ENCODE measurements around the gene HAPLN2. TPM values are rescaled to one million over a fixed set of nuclear protein-coding genes. Genes with fewer than 3 reads are reported as not detected.
A peak's percentile ranks its signal among the peaks of the same experiment; 100 is the strongest.

HAPLN2 gene
- total RNA-seq, 4 donors from 2014 or later, result 0.55 to 1.9 TPM; not detected in 2

- 58% methylated on average over 3 of the region's 3 CpGs; no CpG with 5 or more reads in 1 of the 2 donors for WGBS, 2 donors (ENCODE audit: low coverage in 1 of 2)
- no peak for TF ChIP-seq CTCF (IDR thresholded peaks at IDR 0.05)
- no peak for TF ChIP-seq POLR2A (IDR thresholded peaks at IDR 0.05)
- no peak for TF ChIP-seq EP300 (IDR thresholded peaks at IDR 0.05; ENCODE audit: low read depth)
- no peak for TF ChIP-seq POLR2AphosphoS5 (IDR thresholded peaks at IDR 0.05)
- Histone ChIP-seq H3K27me3 (peaks cover 89% of the 10 kb centered on the region), H3K36me3 (no peaks in the 10 kb centered on the region), H3K4me3 (no peak overlapping the region), H3K4me1 (no peaks in the 10 kb centered on the region), H3K9me3 (no peaks in the 10 kb centered on the region), H3K27ac (no peak overlapping the region)
- in situ Hi-C loops (cut with MboI; ENCODE audit: low pct_ligation_motif_present in 1 of 4, low pct_unique_long_range_greater_than_20kb in 1 of 4, low sequenced_read_pairs in 3 of 4) (no loop called here), intact Hi-C loops (cut with DNase I; ENCODE audit: low total_unique reads) (no loop called here)
- no peak for DNase-seq
These were observed 13.1 kb downstream of the HAPLN2 start for GRCh38 chr1:156632355-156632754.

- in situ Hi-C loops (cut with MboI; ENCODE audit: low pct_ligation_motif_present in 1 of 4, low pct_unique_long_range_greater_than_20kb in 1 of 4, low sequenced_read_pairs in 3 of 4) (no loop called here), intact Hi-C loops (cut with DNase I; ENCODE audit: low total_unique reads) (no loop called here)
- Histone ChIP-seq H3K4me1 (peaks cover 5 to 12% (median 10%) of the 10 kb centered on the region in 4 donors), H3K9me3 (no peaks in the 10 kb centered on the region), H3K27me3 (peaks cover 88% of the 10 kb centered on the region), H3K36me3 (no peaks in the 10 kb centered on the region), H3K27ac (no peak overlapping the region), H3K4me3 (no peak overlapping the region)
- no peak for DNase-seq
- WGBS, 2 donors (ENCODE audit: low coverage in 1 of 2), result 0 to 57% methylated on average over 1 to 8 of the region's 8 CpGs
- TF ChIP-seq POLR2A (IDR thresholded peaks at IDR 0.05), result no peak
- TF ChIP-seq CTCF (IDR thresholded peaks at IDR 0.05), result no peak
- no peak for TF ChIP-seq EP300 (IDR thresholded peaks at IDR 0.05; ENCODE audit: low read depth)
- no peak for TF ChIP-seq POLR2AphosphoS5 (IDR thresholded peaks at IDR 0.05)
These were observed 19.2 kb downstream of the HAPLN2 start for GRCh38 chr1:156638189-156638985.

GRCh38 chr1:156639601-156640101, 20.4 kb downstream of the HAPLN2 start:
- Histone ChIP-seq H3K36me3 (no peaks in the 10 kb centered on the region), H3K4me1 (peaks cover 5 to 12% (median 10%) of the 10 kb centered on the region in 4 donors), H3K27ac (no peak overlapping the region), H3K4me3 (no peak overlapping the region), H3K9me3 (no peaks in the 10 kb centered on the region), H3K27me3 (peaks cover 85% of the 10 kb centered on the region)
- intact Hi-C loops (cut with DNase I; ENCODE audit: low total_unique reads) (no loop called here), in situ Hi-C loops (cut with MboI; ENCODE audit: low pct_ligation_motif_present in 1 of 4, low pct_unique_long_range_greater_than_20kb in 1 of 4, low sequenced_read_pairs in 3 of 4) (no loop called here)
- no peak for DNase-seq
- TF ChIP-seq EP300 (IDR thresholded peaks at IDR 0.05; ENCODE audit: low read depth), result no peak
- TF ChIP-seq CTCF (IDR thresholded peaks at IDR 0.05), result no peak
- TF ChIP-seq POLR2AphosphoS5 (IDR thresholded peaks at IDR 0.05), result no peak
- no peak for TF ChIP-seq POLR2A (IDR thresholded peaks at IDR 0.05)
- WGBS, 2 donors (ENCODE audit: low coverage in 1 of 2), result 40 to 43% methylated on average over 1 to 6 of the region's 6 CpGs

GRCh38 chr1:156640842-156641706, 21.9 kb downstream of the HAPLN2 start:
- intact Hi-C loops (cut with DNase I; ENCODE audit: low total_unique reads), result no loop called here
- in situ Hi-C loops (cut with MboI; ENCODE audit: low pct_ligation_motif_present in 1 of 4, low pct_unique_long_range_greater_than_20kb in 1 of 4, low sequenced_read_pairs in 3 of 4), result no loop called here
- DNase-seq, result no peak
- H3K4me3 ChIP-seq, result peak overlapping the region in 1 of 4 donors; percentile 40
- peaks cover 5 to 12% (median 10%) of the 10 kb centered on the region in 4 donors for H3K4me1 ChIP-seq
- H3K36me3 ChIP-seq, result no peaks in the 10 kb centered on the region
- no peak for TF ChIP-seq EP300 (IDR thresholded peaks at IDR 0.05; ENCODE audit: low read depth)
- WGBS, 2 donors (ENCODE audit: low coverage in 1 of 2), result 40 to 46% methylated on average over 1 to 6 of the region's 6 CpGs
- H3K9me3 ChIP-seq, result no peaks in the 10 kb centered on the region
- peaks cover 86% of the 10 kb centered on the region for H3K27me3 ChIP-seq
- no peak overlapping the region for H3K27ac ChIP-seq

Measured in transverse colon (tissue), 4 donors.